HL-60 (cell line): ENCODE measurements around the gene NRCAM.
A peak's percentile ranks its signal among the peaks of the same experiment; 100 is the strongest.

ENCODE experiments used
- DNase-seq, 2 experiments: peaks; one replicate each; pipeline ENCODE4 v3.0.0-alpha.2; 2010 to 2020; ENCODE audit warnings: low read depth in 1 of 2, low spot score in 1 of 2
- H3K27ac ChIP-seq: fragments of 250-450 bp; sonication (Bioruptor Pico); replicated peaks from 2 replicates; pipeline ENCODE4 v1.5.1; 2020; ENCODE audit warnings: mild to moderate bottlenecking, moderate library complexity
- H3K27me3 ChIP-seq: fragments of 250-450 bp; sonication (Bioruptor Pico); 2 replicates; pipeline ENCODE4 v1.5.1; 2021; ENCODE audit warnings: mild to moderate bottlenecking, moderate library complexity; ENCODE audit not compliant: insufficient read depth, poor library complexity, severe bottlenecking
- H3K4me3 ChIP-seq: replicated peaks from 2 replicates; pipeline ENCODE4 v1.5.1; 2011; ENCODE audit warnings: mild to moderate bottlenecking, control low read depth, low read length; ENCODE audit not compliant: insufficient read depth
- CTCF ChIP-seq: IDR thresholded peaks from one replicate; pipeline ENCODE4 v1.5.1; 2011; ENCODE audit warnings: low read length, control low read depth, inconsistent platforms; ENCODE audit not compliant: insufficient read depth
- GABPA ChIP-seq: IDR thresholded peaks from 2 replicates; pipeline ENCODE4 v1.6.1; 2012; ENCODE audit warnings: low read depth
- POLR2AphosphoS5 ChIP-seq: IDR thresholded peaks from 2 replicates; pipeline ENCODE4 v1.6.1; 2012; ENCODE audit warnings: low read depth
- REST ChIP-seq: IDR thresholded peaks from 2 replicates; pipeline ENCODE4 v1.6.1; 2012; ENCODE audit warnings: low read depth; ENCODE audit not compliant: insufficient replicate concordance
- SPI1 ChIP-seq: IDR thresholded peaks from 2 replicates; pipeline ENCODE4 v1.6.1; 2012; ENCODE audit warnings: low read depth, mild to moderate bottlenecking, borderline replicate concordance

Gene NRCAM

GRCh38 chr7:108419961-108420908, 36.0 kb downstream of the NRCAM start:
- Histone ChIP-seq H3K4me3 (no peak overlapping the region), H3K27ac (no peak overlapping the region), H3K27me3 (no peaks in the 10 kb centered on the region)
- TF ChIP-seq SPI1 (no peak), REST (no peak), GABPA (no peak), CTCF (no peak), POLR2AphosphoS5 (no peak)
- no peak for DNase-seq

GRCh38 chr7:108418946-108419345, 37.3 kb downstream of the NRCAM start:
- DNase-seq: peak in 1 of 2 experiments; percentile 2
- no peak for TF ChIP-seq GABPA
- TF ChIP-seq SPI1: no peak
- no peak for TF ChIP-seq POLR2AphosphoS5
- Histone ChIP-seq H3K27me3 (no peaks in the 10 kb centered on the region), H3K27ac (no peak overlapping the region), H3K4me3 (no peak overlapping the region)

- no peak overlapping the region for H3K4me3 ChIP-seq
- DNase-seq: no peak
- no peaks in the 10 kb centered on the region for H3K27me3 ChIP-seq
- TF ChIP-seq SPI1: no peak
- no peak for TF ChIP-seq CTCF
- TF ChIP-seq REST: no peak
- no peak overlapping the region for H3K27ac ChIP-seq
These were observed 38.3 kb downstream of the NRCAM start for GRCh38 chr7:108417926-108418325.

GRCh38 chr7:108417144-108417543, 39.1 kb downstream of the NRCAM start:
- H3K27me3 ChIP-seq: no peaks in the 10 kb centered on the region
- H3K27ac ChIP-seq: peak overlapping the region; percentile 70
- no peak for DNase-seq
- H3K4me3 ChIP-seq: no peak overlapping the region
- no peak for TF ChIP-seq CTCF
- no peak for TF ChIP-seq REST
- TF ChIP-seq SPI1: no peak
- TF ChIP-seq POLR2AphosphoS5: no peak
- TF ChIP-seq GABPA: no peak
